GM12873 (cell line): ENCODE measurements around the gene IL19.

ENCODE experiments used
- CTCF ChIP-seq: IDR thresholded peaks from 2 replicates; pipeline ENCODE4 v1.5.1; 2012; ENCODE audit warnings: low read depth, mild to moderate bottlenecking, moderate library complexity, low read length, control low read depth; ENCODE audit not compliant: insufficient read depth; ENCODE audit errors: missing control alignments

IL19 gene

GRCh38 chr1:206798384-206798996 is 27.9 kb downstream of the IL19 start:
- TF ChIP-seq CTCF: no peak

GRCh38 chr1:206799311-206799710 is 28.7 kb downstream of the IL19 start:
- TF ChIP-seq CTCF: no peak

GRCh38 chr1:206800411-206800810 is 29.8 kb downstream of the IL19 start:
- TF ChIP-seq CTCF: no peak

- TF ChIP-seq CTCF: no peak
Measured at GRCh38 chr1:206800891-206801290, 30.3 kb downstream of the IL19 start.

- no peak for TF ChIP-seq CTCF
Measured at GRCh38 chr1:206801467-206801866, 30.9 kb downstream of the IL19 start.

- TF ChIP-seq CTCF: no peak
Measured at GRCh38 chr1:206802401-206802800, 31.8 kb downstream of the IL19 start.

GRCh38 chr1:206803221-206803730 is 32.7 kb downstream of the IL19 start:
- TF ChIP-seq CTCF: no peak
